Neuron (in vitro differentiated cells): ENCODE data around the gene TBXT.
"Not testable (repeated sequence)": the region's sequence is repeated elsewhere in the genome, so short reads cannot be mapped to it uniquely, and the experiment has no call there.

Experiments used
- H2AFZ ChIP-seq: one replicate; pipeline ENCODE4 v1.6.1; 2013; ENCODE audit warnings: low read depth, mild to moderate bottlenecking, inconsistent platforms, low read length, moderate library complexity
- H3K27me3 ChIP-seq: one replicate; pipeline ENCODE4 v1.6.1; 2013; ENCODE audit warnings: low read length; ENCODE audit not compliant: insufficient read depth
- H3K36me3 ChIP-seq: one replicate; pipeline ENCODE4 v1.6.1; 2013; ENCODE audit warnings: low read length; ENCODE audit not compliant: insufficient read depth
- H3K4me1 ChIP-seq: one replicate; pipeline ENCODE4 v1.6.1; 2013; ENCODE audit warnings: low read length; ENCODE audit not compliant: insufficient read depth
- H3K4me3 ChIP-seq: 2 replicates; pipeline ENCODE4 v1.5.1; 2013; ENCODE audit warnings: mild to moderate bottlenecking, low read length, moderate library complexity
- H3K9me3 ChIP-seq: one replicate; pipeline ENCODE4 v1.6.1; 2013; ENCODE audit warnings: low read length

The TBXT gene

DNA sequence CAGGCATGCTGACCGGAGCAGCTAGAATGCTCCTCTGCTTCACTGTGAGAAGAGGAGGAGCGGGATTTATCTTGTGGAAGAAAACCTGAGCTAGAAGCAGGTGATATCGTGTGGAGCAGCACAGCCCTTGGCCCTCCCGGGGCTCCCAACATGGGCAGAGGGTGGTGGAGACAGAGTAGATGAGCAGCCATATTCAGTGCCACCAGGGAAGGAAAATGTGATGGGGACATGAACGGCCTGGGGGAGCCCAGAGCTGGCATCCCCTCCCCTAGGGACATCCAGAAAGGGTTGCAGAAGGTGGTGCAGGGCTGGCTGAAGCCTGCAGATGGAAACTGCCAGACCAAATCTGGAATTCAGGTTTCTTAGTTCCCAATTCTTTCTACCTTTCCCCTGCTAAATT lies 24.9 kb upstream of the TBXT start:
- Histone ChIP-seq H2AFZ (no peak overlapping the region), H3K36me3 (no peaks in the 10 kb centered on the region), H3K9me3 (no peaks in the 10 kb centered on the region), H3K27me3 (peaks cover 4% of the 10 kb centered on the region), H3K4me3 (no peak overlapping the region), H3K4me1 (no peaks in the 10 kb centered on the region)

DNA sequence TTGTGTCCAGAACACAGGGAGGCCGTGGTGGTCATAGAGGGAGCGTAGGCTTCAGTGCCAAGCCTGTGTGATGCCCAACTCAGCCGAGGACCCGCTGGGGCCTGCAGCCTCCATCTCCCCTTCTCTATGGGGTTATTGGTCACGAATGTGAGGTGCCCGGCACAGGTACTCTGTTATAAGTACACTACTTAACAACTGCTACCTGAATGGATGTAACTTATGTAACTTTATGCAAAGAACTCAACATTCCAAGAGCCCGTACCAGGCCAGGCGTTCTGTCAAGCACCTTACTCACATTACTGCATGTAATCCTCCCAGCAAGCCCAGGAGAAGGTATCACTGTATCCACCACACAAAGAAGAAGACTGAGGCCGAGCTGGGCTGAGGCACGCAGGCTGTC lies 24.5 kb upstream of the TBXT start:
- Histone ChIP-seq H3K4me3 (no peak overlapping the region), H3K27me3 (peaks cover 4% of the 10 kb centered on the region), H3K36me3 (no peaks in the 10 kb centered on the region), H3K4me1 (no peaks in the 10 kb centered on the region), H3K9me3 (no peaks in the 10 kb centered on the region), H2AFZ (no peak overlapping the region)

DNA sequence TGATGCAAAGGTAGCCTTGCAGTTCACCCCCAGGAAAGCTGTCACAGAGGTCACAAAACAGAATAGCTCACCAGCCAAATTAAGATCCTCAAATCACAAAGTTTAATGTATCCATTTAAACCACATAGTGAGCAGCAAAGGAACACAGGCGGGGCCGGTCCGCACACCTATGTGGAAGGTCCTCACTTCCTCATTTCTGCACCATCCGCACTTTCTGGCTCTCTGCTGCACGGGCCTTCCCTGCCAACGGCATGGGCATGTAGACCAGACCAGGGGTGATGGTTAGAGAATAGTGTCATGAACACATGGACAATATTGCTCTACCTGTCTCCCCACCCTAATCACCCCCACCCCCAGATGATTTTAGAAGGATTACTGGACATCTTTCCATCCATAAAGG lies 12.1 kb upstream of the TBXT start:
- no peak overlapping the region for H3K4me3 ChIP-seq
- peaks cover 17% of the 10 kb centered on the region for H3K27me3 ChIP-seq
- no peaks in the 10 kb centered on the region for H3K4me1 ChIP-seq
- no peaks in the 10 kb centered on the region for H3K36me3 ChIP-seq
- H3K9me3 ChIP-seq, result no peaks in the 10 kb centered on the region
- H2AFZ ChIP-seq, result no peak overlapping the region

DNA sequence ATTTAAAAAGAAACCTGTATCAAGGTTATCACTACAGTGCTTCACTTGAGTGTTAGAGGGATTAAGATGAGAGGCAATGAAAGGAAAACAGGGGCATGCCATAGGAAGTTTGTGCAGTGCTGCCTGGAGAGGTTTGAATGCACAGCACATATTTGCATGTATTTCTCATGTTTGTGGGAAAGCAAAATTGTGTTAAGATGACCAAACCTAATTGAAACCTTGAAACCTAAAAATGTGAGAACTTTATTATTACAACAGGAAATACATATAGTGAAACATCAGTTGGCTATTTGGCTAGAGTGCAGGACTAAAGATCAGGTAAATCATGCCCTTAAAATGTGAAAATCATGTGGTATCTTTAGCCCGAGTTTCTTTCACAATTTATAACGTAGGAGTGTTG lies 8.5 kb upstream of the TBXT start:
- H2AFZ ChIP-seq, result no peak overlapping the region
- H3K4me3 ChIP-seq, result no peak overlapping the region
- no peaks in the 10 kb centered on the region for H3K4me1 ChIP-seq
- peaks cover 49% of the 10 kb centered on the region for H3K27me3 ChIP-seq
- H3K36me3 ChIP-seq, result no peaks in the 10 kb centered on the region
- H3K9me3 ChIP-seq, result no peaks in the 10 kb centered on the region

DNA sequence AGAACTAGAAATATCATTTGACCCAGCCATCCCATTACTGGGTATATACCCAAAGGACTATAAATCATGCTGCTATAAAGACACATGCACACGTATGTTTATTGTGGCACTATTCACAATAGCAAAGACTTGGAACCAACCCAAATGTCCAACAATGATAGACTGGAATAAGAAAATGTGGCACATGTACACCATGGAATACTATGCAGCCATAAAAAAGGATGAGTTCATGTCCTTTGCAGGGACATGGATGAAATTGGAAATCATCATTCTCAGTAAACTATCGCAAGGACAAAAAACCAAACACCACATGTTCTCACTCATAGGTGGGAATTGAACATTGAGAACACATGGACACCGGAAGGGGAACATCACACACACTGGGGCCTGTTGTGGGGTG lies 7.4 kb upstream of the TBXT start:
- H3K9me3 ChIP-seq, H3K36me3 ChIP-seq, H3K4me3 ChIP-seq, H3K4me1 ChIP-seq, H2AFZ ChIP-seq: not testable (repeated sequence)
- H3K27me3 ChIP-seq, result peaks cover 59% of the 10 kb centered on the region

DNA sequence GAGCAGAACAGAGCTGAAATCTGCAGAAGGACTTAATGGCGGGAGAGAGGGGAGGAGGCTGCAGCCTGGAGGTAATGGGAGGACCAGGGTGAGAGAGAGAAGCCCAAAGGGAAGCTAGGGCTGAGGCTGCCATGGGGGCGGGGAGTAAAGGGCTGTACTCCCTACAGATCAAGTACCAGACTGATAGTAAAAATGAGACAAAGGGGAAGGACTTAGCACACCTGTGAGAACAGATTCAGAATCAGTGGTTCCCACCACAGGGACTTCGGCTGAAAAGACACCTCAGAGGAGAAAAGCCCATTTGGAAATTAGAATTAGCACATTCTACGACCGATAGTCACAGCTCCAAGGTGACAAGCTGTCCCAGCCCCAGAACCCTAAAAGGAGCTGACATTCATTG lies 6.4 kb upstream of the TBXT start:
- Histone ChIP-seq H2AFZ (no peak overlapping the region), H3K4me1 (no peaks in the 10 kb centered on the region), H3K9me3 (no peaks in the 10 kb centered on the region), H3K36me3 (no peaks in the 10 kb centered on the region), H3K4me3 (no peak overlapping the region), H3K27me3 (peaks cover 67% of the 10 kb centered on the region)

DNA sequence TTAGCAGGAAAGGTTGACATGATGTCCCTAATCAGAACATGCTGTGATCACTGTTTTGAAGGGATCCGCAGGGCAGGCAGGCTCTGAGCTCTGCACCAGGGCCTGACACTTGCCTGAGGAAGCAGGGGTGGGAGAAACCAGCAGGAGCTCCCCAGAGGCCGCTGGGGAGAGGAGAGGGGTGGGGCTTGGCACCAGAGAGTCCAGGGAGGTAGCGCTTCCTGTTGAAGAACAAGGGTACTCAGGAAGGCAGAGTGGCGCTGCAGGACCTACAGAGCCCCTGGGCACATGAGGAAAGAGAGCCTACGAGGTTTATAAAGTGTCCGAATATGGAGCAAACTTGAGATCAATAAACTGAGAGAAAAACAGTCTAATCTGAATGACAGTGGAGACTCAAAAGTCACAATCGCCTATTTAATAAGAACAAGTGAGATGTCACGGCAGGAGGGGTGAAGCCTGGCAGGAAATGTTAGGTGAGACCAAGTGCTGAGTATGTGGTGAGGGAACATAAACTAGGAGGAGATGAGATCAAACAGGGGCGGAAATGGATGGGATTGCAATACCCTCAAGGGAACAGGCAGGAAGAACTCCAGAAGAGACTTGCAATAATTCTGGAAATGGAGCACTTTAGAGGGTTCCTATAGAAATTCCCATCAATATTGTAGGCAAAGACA lies 5.8 kb upstream of the TBXT start:
- Histone ChIP-seq H3K9me3 (no peaks in the 10 kb centered on the region), H3K4me3 (no peak overlapping the region), H3K27me3 (peaks cover 72% of the 10 kb centered on the region), H3K36me3 (no peaks in the 10 kb centered on the region), H2AFZ (no peak overlapping the region), H3K4me1 (peaks cover 3% of the 10 kb centered on the region)

DNA sequence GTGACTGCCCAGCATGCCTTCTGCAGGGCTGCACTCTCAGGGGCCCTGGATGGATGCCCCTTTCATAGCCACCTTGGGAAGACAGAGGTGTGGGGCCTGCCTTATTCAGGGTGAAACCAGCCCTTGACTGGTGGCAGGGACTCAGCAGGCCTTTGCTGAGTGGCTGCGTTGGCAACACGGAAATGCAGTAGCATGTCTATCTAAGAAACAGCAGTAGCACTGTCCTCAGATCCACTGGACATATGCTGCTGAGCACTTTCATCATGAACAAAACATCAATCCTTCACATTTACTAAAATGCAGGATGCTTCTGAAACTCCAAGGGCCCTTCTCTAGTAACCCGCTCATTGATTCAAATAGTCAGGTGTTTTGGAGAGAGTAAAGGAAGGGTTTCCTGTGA lies 4.9 kb upstream of the TBXT start:
- Histone ChIP-seq H3K27me3 (peaks cover 71% of the 10 kb centered on the region), H3K9me3 (no peaks in the 10 kb centered on the region), H3K36me3 (no peaks in the 10 kb centered on the region), H3K4me1 (peaks cover 5% of the 10 kb centered on the region), H2AFZ (no peak overlapping the region), H3K4me3 (no peak overlapping the region)

DNA sequence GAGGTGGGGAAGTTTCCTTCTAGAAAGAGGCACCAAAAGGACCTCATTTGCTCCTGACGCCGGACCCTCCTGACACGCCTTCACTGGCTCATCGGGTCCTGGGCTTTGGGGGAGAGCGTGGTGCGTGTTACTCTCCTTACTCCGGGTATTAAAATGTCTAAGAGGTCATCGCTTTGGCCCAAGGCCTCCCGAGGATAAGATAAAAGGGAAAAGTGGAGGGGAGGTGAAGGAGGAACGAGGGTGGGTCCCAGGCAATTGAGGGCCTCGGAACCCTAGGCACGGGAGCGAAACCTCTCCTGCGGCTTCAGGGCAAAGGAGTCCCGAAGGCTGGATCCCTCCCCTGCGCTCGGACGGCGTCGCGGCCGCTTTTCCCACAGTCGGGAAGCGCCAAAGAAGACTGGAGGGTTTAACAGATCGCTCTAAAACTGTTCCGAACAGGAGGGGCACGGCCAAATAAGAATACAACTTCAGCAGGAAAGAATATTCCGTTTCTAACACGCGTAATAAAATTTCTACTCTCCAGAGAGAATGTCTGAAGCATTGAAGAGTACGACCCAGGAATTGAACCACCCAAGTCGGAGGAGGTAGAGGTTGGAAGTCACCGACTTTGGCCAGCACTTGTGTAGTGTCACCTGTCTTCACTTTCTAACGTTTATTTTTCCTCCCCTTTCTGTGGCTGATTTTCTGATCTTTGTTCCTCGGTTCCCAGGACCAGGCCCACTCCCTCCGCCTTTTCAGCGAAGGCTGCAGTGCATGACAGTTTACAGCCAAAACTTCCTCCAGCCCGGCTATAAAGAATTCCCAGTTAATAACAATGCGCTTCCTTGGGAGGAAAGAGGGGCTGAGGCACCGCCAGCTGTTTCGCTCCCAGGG lies 2.1 kb upstream of the TBXT start:
- H3K36me3 ChIP-seq, result no peaks in the 10 kb centered on the region
- no peak overlapping the region for H2AFZ ChIP-seq
- H3K9me3 ChIP-seq, result no peaks in the 10 kb centered on the region
- peaks cover 5% of the 10 kb centered on the region for H3K4me1 ChIP-seq
- peaks cover 89% of the 10 kb centered on the region for H3K27me3 ChIP-seq
- no peak overlapping the region for H3K4me3 ChIP-seq

DNA sequence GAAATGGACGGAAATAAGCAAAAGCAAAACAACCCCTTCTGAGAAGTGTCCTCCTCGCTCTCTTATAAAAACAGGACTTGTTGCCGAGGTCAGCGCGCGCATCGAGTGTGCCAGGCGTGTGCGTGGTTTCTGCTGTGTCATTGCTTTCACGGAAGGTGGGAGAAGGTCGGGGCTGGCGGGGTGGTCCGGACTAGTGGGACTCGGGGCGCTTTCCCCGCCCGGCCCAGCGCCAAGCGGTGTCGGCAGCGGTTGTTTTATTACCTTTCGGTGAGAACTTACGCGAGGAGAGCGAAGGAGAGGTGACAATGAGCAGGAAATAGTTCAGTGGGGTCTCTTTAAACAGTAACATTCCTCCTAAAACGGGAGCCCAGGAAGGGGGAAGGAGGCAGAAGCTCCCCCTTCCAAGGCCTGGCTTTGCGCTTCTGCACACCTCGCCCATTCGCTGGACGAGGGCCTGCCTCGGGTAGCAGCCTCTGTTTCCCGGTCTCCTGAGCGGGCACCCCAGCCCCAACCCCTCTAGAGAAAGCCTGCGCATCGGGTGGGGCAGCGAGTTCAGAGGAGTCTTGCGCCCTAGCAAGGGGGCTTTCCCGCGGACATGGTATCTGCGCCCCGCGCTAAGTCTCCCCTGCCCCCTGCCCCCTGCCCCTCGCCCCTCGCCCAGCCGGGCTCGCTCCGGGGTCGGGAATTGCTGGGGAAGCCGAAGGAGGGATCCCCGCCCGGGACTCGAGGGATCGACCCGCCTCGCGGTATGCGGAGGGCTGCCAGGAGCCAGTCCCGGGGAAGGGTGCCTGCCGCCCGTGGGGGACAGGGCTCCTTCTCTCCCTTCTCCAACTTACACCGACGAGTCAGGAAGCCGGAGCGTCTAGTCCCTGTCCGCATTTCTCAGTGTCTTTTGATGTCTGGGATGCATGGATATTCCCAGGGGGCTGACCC lies 1.2 kb upstream of the TBXT start:
- H2AFZ ChIP-seq, result no peak overlapping the region
- H3K4me1 ChIP-seq, result peaks cover 5% of the 10 kb centered on the region
- no peaks in the 10 kb centered on the region for H3K9me3 ChIP-seq
- H3K4me3 ChIP-seq, result no peak overlapping the region
- H3K36me3 ChIP-seq, result no peaks in the 10 kb centered on the region
- peaks cover 93% of the 10 kb centered on the region for H3K27me3 ChIP-seq

DNA sequence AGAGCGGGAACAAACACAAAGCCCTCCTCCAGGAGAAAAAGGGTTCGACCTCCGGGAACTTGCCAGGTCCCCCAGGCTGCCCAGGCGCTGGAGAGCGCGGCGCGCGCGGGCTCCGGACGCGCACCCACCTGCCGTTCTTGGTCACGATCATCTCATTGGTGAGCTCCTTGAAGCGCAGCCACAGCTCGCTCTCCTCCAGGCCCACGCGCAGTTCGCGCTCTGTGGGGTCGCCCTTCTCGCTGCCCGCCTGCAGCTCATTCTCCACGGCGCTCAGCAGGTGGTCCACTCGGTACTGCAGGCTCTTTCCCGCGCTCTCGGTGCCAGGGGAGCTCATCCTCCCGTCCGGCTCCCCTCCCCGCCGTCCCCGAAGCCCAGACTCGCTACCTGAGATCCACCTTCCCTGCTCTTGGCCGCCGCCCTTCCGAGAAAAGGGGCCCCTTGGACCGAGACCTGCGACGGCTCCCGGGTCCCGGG lies 356 bp downstream of the TBXT start:
- H3K4me3 ChIP-seq, result no peak overlapping the region
- H3K9me3 ChIP-seq, result no peaks in the 10 kb centered on the region
- no peaks in the 10 kb centered on the region for H3K36me3 ChIP-seq
- H3K4me1 ChIP-seq, result peaks cover 5% of the 10 kb centered on the region
- peaks cover 90% of the 10 kb centered on the region for H3K27me3 ChIP-seq
- H2AFZ ChIP-seq, result no peak overlapping the region

DNA sequence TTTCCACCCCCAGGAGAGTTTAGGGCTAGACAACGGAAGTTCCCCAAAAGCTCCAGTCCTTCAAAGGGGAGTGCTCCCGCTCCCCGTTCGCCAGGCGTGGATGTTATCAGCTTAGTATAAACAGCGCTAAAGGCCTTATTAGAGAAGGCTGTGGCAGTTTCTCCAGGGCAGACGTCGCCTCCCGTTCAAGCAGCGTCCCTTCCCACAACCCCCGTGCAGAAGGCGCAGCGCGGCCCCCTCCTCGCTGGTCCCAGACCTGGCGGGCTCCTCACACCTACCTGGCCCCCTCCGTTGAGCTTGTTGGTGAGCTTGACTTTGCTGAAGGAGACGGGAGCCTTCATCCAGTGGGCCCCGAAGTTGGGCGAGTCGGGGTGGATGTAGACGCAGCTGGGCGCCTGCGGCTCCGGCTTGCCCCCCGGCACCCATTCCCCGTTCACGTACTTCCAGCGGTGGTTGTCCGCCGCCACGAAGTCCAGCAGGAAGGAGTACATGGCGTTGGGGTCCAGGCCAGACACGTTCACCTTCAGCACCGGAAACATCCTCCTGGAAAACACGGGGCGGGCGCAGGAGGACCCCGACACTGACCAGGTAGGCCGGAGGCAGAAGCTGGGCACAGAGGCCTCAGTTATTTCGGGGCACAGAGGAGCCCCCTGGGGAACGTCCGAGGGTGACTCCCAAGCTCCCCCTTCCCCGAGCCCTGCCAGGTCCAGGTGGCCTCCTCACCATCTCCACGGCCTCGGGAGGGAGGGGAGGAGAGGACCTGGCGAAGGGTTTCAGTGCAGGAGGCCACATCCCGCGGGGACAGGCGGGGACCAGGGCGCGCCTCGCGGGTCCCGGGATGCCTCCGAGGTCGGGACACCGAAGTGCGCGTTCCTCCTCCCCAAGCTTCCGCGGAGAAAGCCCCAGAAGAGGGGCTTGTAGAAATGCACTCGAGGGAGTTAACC lies 1.1 kb downstream of the TBXT start:
- Histone ChIP-seq H3K27me3 (peaks cover 88% of the 10 kb centered on the region), H3K4me3 (no peak overlapping the region), H3K9me3 (no peaks in the 10 kb centered on the region), H3K4me1 (peaks cover 5% of the 10 kb centered on the region), H3K36me3 (no peaks in the 10 kb centered on the region), H2AFZ (no peak overlapping the region)
